GM12873 (cell line): ENCODE measurements around the gene CHRM2.

ENCODE experiments used
- TF ChIP-seq, protein P1 (sequence below): IDR thresholded peaks from 2 replicates; pipeline ENCODE4 v1.5.1; 2012; ENCODE audit warnings: low read depth, mild to moderate bottlenecking, moderate library complexity, low read length, control low read depth; ENCODE audit not compliant: insufficient read depth; ENCODE audit errors: missing control alignments

Gene CHRM2

DNA sequence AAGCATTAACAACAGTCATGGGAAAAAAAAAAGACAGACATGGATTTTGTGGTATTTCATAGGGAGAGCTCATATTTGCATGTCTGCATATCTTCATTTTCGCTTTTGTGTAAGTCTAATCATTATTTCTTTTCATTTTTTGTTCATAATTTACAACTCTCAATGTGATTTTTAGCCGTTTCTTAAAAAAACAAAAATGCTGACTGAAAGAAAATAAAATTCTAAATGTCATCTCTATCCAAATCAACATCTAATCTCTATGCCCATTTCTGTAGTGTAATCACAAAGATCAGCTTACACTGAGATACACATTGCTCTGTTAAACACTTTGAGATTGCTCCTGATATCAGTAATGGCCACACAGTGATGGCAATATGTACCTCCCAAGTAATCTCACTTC is 29.2 kb downstream of the CHRM2 start:
- TF ChIP-seq, protein P1, sequence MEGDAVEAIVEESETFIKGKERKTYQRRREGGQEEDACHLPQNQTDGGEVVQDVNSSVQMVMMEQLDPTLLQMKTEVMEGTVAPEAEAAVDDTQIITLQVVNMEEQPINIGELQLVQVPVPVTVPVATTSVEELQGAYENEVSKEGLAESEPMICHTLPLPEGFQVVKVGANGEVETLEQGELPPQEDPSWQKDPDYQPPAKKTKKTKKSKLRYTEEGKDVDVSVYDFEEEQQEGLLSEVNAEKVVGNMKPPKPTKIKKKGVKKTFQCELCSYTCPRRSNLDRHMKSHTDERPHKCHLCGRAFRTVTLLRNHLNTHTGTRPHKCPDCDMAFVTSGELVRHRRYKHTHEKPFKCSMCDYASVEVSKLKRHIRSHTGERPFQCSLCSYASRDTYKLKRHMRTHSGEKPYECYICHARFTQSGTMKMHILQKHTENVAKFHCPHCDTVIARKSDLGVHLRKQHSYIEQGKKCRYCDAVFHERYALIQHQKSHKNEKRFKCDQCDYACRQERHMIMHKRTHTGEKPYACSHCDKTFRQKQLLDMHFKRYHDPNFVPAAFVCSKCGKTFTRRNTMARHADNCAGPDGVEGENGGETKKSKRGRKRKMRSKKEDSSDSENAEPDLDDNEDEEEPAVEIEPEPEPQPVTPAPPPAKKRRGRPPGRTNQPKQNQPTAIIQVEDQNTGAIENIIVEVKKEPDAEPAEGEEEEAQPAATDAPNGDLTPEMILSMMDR: no peak

DNA sequence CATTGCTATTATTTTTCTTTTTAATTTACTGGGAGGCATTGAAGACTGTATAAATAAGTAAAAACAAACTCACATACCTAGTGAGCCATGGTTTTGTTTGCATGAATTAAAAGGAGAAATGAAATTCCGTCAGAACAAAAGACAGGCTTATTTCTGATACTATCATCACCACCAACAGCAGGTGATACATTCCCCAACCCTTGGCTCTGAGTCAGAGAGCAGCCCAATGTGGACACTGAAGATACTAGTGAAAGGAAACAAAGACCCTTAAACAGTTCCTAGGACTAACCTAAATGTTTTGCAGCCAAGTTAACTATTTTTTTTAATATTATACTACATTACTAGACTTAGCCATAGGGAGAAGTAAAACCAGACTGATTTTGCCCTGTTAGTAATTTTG is 31.6 kb downstream of the CHRM2 start:
- TF ChIP-seq, protein P1: no peak

DNA sequence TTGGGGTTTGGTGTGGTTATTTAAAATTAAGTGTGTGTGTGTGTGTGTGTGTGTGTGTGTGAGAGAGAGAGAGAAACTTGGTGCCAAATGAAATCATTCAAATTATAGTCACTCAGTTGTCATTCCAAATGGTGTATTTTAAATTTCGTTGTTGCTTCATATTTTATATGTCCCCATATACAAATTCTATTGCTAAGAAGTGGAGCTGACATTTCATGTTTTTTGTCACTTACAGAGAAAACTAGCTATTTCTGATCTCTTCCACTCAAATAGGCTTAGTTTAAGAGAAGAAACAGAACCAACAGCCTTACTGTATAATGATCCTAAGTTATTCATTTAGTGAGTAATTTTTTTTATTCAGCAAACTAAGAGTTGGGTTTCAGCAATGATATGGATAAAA is 42.3 kb downstream of the CHRM2 start:
- TF ChIP-seq, protein P1: no peak

DNA sequence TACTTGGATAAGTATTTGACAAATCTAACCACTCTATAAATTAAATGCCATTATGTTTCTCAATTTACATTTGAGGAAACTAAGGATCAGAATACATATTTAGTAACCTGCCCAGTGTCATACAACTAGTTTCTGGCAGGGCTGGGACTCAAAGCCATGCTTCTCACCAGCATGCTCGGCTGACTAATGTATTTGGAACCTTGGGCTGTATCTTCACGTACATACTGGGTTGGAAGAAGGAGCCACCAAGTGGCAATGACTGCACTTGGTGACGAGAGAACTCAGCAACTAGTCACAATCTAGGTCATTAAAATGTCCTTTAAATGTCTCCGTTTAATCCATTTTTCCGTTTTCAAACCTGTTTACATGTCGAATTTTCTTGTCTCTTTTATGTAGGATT is 42.9 kb downstream of the CHRM2 start:
- TF ChIP-seq, protein P1: no peak

DNA sequence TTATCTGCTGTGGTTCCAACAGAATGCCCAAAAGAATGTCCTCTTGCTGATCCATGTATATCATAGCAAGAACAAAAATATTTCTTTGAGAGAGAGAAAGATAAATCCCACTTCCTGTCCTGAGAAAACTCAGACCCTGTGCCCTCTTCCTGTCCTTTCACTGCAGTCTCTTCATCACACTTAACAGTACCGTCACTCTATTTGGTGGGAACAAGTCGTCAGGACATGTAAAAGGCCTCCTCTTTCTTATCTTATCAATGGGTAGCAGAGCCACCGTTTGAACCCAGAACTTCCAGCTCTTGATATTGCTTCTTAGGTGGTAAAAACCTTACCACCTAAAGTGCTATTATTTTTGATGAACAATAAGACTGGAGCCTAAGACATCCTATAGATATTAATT is 43.9 kb downstream of the CHRM2 start:
- TF ChIP-seq, protein P1: no peak

DNA sequence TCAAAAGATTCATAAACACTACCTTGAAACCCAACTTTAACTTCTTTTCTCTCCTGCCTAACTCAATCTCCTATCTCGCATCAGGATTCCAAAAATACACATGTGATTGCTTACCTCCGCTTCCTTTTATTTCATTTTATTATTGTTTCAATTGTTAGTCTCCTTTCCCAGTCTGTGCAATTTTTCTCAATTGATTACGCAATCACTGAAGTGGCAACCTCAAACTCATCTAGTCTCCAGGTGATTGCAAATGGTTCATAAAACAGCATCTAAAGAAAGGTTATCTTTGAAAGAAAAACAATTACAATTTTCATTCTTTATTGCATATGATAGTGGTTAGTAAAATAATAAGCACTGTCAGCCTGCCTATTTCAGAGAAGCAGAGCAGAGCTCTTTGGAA is 45.6 kb downstream of the CHRM2 start:
- TF ChIP-seq, protein P1: no peak

DNA sequence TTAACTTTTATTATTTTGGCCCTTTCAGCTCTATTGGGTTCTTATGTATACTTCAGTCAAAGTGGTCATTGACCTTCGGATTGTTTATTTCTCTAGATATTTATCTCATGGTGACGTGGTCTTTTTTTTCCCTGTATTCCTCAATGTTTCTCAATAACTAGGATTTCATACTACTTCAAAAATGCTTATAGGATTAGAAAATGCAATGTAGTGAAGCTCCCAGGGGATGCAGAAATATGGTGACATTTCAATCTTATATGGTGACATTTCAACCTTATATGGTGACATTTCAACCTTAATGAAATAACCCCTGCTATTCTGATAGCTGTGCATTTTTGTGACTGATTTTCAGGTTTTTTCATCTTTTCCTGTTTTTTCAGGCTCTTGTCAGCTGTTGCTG is 51.4 kb downstream of the CHRM2 start:
- TF ChIP-seq, protein P1: no peak
